Spinal cord (tissue), 10 donors: ENCODE measurements around the gene GLP2R. TPM values are rescaled to one million over a fixed set of nuclear protein-coding genes. Genes with fewer than 3 reads are reported as not detected.

Experiments
- DNase-seq, 6 donors: peaks; one replicate each; pipeline versions ENCODE4 v3.0.0 to v3.0.0-alpha.2; 2013 to 2015; ENCODE audit warnings: low spot score in 6 of 6, low read depth in 4 of 6
- H3K27ac ChIP-seq: one replicate; pipeline ENCODE4 v1.5.1; 2013; ENCODE audit warnings: low read depth, low read length, control low read depth
- H3K27me3 ChIP-seq: one replicate; pipeline ENCODE4 v1.6.1; 2013; ENCODE audit warnings: low read length; ENCODE audit not compliant: control insufficient read depth, insufficient read depth
- H3K36me3 ChIP-seq: one replicate; pipeline ENCODE4 v1.6.1; 2013; ENCODE audit warnings: low read length; ENCODE audit not compliant: control insufficient read depth, insufficient read depth
- H3K4me1 ChIP-seq: one replicate; pipeline ENCODE4 v1.6.1; 2013; ENCODE audit warnings: low read length; ENCODE audit not compliant: control insufficient read depth, insufficient read depth
- H3K4me3 ChIP-seq: one replicate; pipeline ENCODE4 v1.5.1; 2013; ENCODE audit warnings: low read depth, low read length, control low read depth
- H3K9me3 ChIP-seq: one replicate; pipeline ENCODE4 v1.6.1; 2013; ENCODE audit warnings: low read length; ENCODE audit not compliant: control insufficient read depth, insufficient read depth
- WGBS: methylation state at CpG from one replicate; pipeline ENCODE4 v1.1.5; 2013; ENCODE audit warnings: missing lambda C conversion rate; ENCODE audit not compliant: insufficient coverage; 5-methylcytosine and 5-hydroxymethylcytosine counted together
- polyA plus RNA-seq, 2 donors: library from polyadenylated mRNA; unstranded; fragments of 120-200 nt; gene quantifications; one replicate each; pipeline ENCODE4 v1.2.1, GENCODE V29; 2013; ENCODE audit not compliant: insufficient read length in 2 of 2
- total RNA-seq, 2 donors: library from RNA; depleted of rRNA in 1 of 2; stranded (reverse); fragments of 120-200 nt in 1 of 2; fragments of >200 nt in 1 of 2; gene quantifications; one replicate each; pipeline versions ENCODE4 v1.2.3 to v1.2.4, GENCODE V29; 2013 to 2014
- donor health status: healthy.

GLP2R gene
- total and polyA plus RNA-seq, 4 donors, result 0.11 to 1.8 (median 0.94) TPM

GRCh38 chr17:9887508-9887907, 61.8 kb downstream of the GLP2R start:
- no peak overlapping the region for H3K27ac ChIP-seq

DNA sequence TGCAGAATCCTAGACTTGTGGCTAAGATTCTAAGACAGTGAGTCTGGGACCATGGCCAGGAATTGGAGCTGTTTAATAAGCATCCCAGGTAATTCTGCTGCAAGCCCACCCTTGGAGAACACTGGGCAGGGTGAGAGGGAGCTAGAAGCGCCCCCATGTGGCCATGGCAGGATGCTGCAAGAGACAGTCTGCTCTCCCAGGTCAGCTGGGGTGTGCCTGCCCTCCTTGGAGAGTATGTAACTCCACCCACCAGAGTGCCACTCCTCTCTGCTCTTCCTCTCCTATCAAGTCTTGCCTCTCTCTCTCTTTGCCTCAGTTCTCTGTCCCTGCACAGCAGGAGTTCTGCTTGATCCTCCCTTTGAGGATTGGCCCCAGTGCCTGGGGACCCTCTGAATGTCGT, 64.4 kb downstream of the GLP2R start:
- no peaks in the 10 kb centered on the region for H3K36me3 ChIP-seq
- no peak for DNase-seq
- no peaks in the 10 kb centered on the region for H3K27me3 ChIP-seq
- 35% methylated on average over 2 of the region's 2 CpGs for WGBS
- no peak overlapping the region for H3K27ac ChIP-seq
- no peaks in the 10 kb centered on the region for H3K4me1 ChIP-seq
- no peaks in the 10 kb centered on the region for H3K9me3 ChIP-seq
- H3K4me3 ChIP-seq, result no peak overlapping the region

More at GRCh38 chr17:9887508-9887907, 61.8 kb downstream of the GLP2R start:
- WGBS, result 88% methylated on average over 6 of the region's 8 CpGs
- Histone ChIP-seq H3K36me3 (no peaks in the 10 kb centered on the region), H3K27me3 (no peaks in the 10 kb centered on the region), H3K4me1 (no peaks in the 10 kb centered on the region), H3K9me3 (no peaks in the 10 kb centered on the region), H3K4me3 (no peak overlapping the region)
- no peak for DNase-seq

GRCh38 chr17:9893411-9894012, 67.8 kb downstream of the GLP2R start:
- Histone ChIP-seq H3K4me3 (no peak overlapping the region), H3K4me1 (peaks cover 14% of the 10 kb centered on the region), H3K27me3 (no peaks in the 10 kb centered on the region), H3K27ac (no peak overlapping the region), H3K36me3 (no peaks in the 10 kb centered on the region), H3K9me3 (no peaks in the 10 kb centered on the region)
- no CpG with 5 or more reads among the region's 3 CpGs for WGBS
- no peak for DNase-seq

GRCh38 chr17:9894231-9894630, 68.5 kb downstream of the GLP2R start:
- H3K4me3 ChIP-seq, result no peak overlapping the region
- H3K9me3 ChIP-seq, result no peaks in the 10 kb centered on the region
- H3K27me3 ChIP-seq, result no peaks in the 10 kb centered on the region
- H3K27ac ChIP-seq, result no peak overlapping the region
- no peak for DNase-seq
- 82% methylated on average over 2 of the region's 3 CpGs for WGBS
- peaks cover 20% of the 10 kb centered on the region for H3K4me1 ChIP-seq
- no peaks in the 10 kb centered on the region for H3K36me3 ChIP-seq

GRCh38 chr17:9895923-9896322, 70.2 kb downstream of the GLP2R start:
- no peak for DNase-seq
- Histone ChIP-seq H3K4me1 (peaks cover 20% of the 10 kb centered on the region), H3K4me3 (no peak overlapping the region), H3K9me3 (no peaks in the 10 kb centered on the region), H3K27ac (no peak overlapping the region), H3K27me3 (no peaks in the 10 kb centered on the region), H3K36me3 (no peaks in the 10 kb centered on the region)

DNA sequence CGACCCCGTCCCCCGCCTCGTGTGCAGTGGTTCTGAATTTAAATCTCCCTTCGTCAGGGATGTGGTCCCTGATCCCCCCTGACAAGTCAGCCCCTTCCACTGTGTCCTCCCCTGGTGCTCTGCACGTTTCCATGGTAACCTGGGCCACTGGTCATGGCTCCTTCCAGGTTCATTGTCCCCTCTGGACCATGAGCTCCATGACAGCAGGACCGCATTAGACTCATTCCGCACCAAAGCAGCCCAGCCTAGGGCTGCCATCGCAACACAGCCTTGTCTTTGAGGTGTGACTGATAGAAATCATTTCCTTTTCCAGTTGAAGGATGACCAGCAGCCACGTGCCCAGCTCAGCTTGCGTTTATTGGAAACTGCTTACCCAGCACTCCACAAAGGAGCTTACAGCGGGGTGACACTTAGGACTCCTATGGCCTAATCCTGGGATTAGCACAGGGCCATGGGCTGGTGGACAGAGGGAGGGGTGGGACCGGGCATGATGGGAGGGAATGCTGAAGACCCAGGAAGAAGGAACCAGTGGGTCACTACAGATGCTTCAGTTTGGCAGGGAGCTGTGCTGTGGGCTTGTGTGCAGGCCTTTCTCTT, 71.7 kb downstream of the GLP2R start:
- Histone ChIP-seq H3K4me3 (no peak overlapping the region), H3K27ac (no peak overlapping the region), H3K27me3 (no peaks in the 10 kb centered on the region), H3K4me1 (peaks cover 27% of the 10 kb centered on the region), H3K9me3 (no peaks in the 10 kb centered on the region), H3K36me3 (no peaks in the 10 kb centered on the region)
- WGBS, result 41% methylated on average over 12 of the region's 13 CpGs
- DNase-seq, result peak in 1 of 6 donors; percentile 81

GRCh38 chr17:9898812-9899211, 73.1 kb downstream of the GLP2R start:
- no peaks in the 10 kb centered on the region for H3K36me3 ChIP-seq
- peaks cover 27% of the 10 kb centered on the region for H3K4me1 ChIP-seq
- no peaks in the 10 kb centered on the region for H3K9me3 ChIP-seq
- H3K4me3 ChIP-seq, result no peak overlapping the region
- WGBS, result 92% methylated on average over 7 of the region's 8 CpGs
- H3K27me3 ChIP-seq, result no peaks in the 10 kb centered on the region
- H3K27ac ChIP-seq, result no peak overlapping the region
- DNase-seq, result no peak

DNA sequence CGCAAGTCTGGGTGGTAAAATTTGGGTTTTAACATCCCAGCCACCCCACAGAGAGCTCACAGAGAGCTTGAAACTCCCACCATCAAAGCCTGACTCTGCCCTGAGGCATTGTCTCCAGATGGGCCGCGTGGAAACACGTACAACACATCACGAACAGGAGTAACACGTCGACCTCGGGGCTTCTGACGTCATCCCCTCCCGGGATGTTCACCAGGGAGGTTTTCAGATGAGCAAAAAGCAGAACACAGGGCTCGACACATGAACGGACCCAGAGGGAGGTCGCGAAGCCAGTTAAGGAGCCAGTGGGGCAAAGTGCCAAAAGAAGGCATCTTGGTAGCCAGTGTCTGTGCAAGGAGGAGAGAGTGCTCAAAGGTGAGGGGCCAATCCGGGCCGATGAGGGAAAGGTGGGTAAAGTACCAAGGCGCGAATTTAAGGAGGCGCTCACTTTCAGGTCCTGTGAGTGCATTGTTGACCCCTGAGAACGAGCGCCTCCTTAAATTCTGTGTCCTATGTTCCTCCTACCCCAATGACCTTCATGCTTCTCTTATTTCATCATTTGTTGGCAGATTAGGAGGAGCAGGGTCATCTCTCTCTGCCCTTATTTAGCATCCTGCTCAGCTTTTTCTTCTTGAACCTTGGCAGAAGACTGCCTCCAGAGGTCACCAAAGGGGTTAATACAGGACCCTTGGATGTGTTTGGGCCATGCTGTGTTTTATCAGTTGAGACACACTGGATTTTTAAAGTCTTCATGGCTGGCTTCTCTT, 73.7 kb downstream of the GLP2R start:
- WGBS, result 83% methylated on average over 18 of the region's 21 CpGs
- peaks cover 27% of the 10 kb centered on the region for H3K4me1 ChIP-seq
- H3K27ac ChIP-seq, result no peak overlapping the region
- no peaks in the 10 kb centered on the region for H3K27me3 ChIP-seq
- no peak overlapping the region for H3K4me3 ChIP-seq
- H3K36me3 ChIP-seq, result no peaks in the 10 kb centered on the region
- H3K9me3 ChIP-seq, result no peaks in the 10 kb centered on the region
- no peak for DNase-seq

GRCh38 chr17:9900044-9900594, 74.4 kb downstream of the GLP2R start:
- no peak for DNase-seq
- no peaks in the 10 kb centered on the region for H3K36me3 ChIP-seq
- no peaks in the 10 kb centered on the region for H3K27me3 ChIP-seq
- no peak overlapping the region for H3K27ac ChIP-seq
- H3K4me3 ChIP-seq, result no peak overlapping the region
- 56% methylated on average over 8 of the region's 8 CpGs for WGBS
- H3K4me1 ChIP-seq, result peaks cover 27% of the 10 kb centered on the region
- H3K9me3 ChIP-seq, result no peaks in the 10 kb centered on the region
